GM18951 (cell line): Measurements from ENCODE around the gene CD4.

Experiments used
- POLR2A ChIP-seq: IDR thresholded peaks from 4 replicates; pipeline ENCODE4 v1.6.1; 2011; ENCODE audit warnings: mild to moderate bottlenecking; ENCODE audit not compliant: insufficient read length, insufficient read depth; ENCODE audit errors: extremely low read depth
- in situ Hi-C: fragments of 300-500 bp; cut with MboI; formaldehyde crosslinking; loops from one replicate; pipeline ENCODE4 v1.12.0; 2022; ENCODE audit warnings: low sequenced_read_pairs, mixed read lengths, inconsistent platforms; ENCODE audit not compliant: unreplicated experiment

CD4 gene

GRCh38 chr12:6778574-6779550, 10.5 kb upstream of the CD4 start:
- no peak for TF ChIP-seq POLR2A
- in situ Hi-C loops: no loop called here

DNA sequence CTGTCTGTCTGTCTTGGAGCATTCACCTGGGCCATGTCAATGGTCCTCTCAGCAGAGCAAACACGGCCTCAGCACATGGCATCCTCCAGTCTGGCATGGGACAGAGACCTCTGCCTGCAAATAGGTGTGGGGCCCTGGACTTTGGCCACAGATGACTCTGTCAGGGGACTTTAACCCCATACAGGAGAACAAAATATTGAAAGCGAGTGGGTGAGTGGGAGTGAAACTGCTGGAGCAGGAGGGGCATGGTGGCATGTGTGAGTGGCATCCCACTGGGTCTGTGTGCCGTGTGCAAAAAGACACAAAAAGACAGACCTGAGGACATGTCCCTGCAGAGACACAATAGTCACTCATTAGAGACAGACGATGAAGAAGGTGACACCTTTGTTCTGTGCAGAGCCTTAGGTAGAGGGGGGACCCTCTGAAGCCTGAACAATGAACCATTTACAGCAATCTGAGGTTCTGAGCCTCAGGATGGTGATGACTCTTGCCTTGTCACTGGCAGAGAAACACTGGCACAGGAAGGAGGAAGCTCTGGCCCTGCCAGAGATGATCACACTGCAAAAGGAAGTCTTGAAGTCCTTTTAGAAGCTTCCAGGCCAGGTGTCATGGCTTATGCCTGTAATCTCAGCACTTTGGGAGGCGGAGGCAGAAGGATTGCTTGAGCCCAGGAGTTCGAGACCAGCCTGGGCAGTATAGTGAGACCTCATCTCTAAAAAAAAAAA, 9.5 kb upstream of the CD4 start:
- in situ Hi-C loops: no loop called here
- TF ChIP-seq POLR2A: no peak

DNA sequence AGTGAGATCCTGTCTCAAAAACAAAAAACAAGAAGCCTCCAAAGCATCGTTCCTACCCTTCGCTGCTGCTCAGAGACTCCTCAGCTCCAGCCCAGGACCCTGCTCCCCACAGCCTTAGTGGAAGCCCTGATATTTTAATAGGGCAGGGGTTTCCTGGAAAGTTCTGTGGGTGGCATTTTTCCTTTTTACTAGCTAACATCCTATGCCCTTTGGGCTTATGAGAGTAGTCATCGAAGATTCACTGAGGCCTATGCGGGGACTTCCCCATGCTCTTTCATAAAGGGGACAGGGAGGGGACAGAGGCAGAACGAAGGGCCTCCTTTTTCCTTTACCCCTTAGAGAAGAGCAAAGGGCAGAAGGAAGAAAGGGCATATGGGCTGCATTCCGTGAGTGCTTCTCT, 8.8 kb upstream of the CD4 start:
- in situ Hi-C loops: no loop called here
- TF ChIP-seq POLR2A: no peak

- in situ Hi-C loops: no loop called here
These were observed 7.2 kb upstream of the CD4 start for GRCh38 chr12:6782119-6782518.

DNA sequence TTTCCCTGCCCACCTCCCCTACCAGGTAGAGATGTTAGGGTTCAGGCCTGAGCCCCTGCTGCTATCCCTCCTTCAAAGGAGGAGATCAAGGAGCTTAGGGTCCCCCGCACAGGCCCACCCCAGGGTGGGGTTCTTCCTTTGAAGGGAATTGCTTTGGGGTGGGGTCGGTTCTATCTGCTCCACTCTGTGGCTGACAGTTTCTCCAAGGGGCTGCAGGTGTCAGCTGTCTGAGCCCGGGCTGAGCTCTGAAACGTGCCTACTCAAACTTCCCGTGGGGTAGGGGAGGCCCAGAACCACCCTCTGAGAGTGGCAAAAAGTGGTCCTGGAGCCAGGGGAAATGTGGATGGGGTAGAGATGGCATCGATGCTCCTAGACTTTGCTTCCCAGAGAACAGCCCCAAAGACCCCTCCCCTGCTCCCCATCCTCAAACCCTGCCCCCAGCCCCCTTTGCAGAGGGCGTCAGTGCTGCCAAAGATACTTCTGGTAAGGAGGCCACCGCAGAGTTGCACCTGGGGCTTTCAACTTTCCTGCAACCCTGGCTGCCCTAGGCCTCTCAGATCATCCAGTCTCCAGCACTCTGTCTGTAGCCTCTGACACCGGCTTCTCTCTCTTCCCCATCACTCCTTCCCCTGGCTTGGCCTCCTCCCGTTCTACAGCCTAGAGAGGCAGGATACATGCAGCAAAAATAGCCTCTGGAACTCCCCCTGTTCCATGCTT, 6.3 kb upstream of the CD4 start:
- no peak for TF ChIP-seq POLR2A
- in situ Hi-C loops: no loop called here

More at GRCh38 chr12:6782119-6782518, 7.2 kb upstream of the CD4 start:
- no peak for TF ChIP-seq POLR2A

DNA sequence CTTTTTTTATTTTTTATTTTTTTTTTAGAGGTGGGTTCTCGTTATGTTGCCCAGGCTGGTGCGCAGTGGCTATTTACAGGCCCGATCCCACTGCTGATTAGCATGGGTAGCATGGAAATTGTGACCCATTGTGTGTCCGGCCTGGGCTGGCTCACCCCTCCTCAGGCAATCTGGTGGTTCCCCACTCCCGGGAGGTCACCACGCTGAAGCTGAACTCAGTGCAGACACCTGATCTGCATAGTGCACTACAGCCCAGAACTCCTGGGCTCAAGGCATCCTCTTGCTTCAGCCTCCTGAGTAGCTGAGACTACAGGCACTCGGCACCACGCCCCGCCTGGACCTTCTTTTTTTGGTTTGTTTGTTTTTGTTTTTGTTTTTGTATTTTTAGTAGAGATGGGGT, 5.5 kb upstream of the CD4 start:
- in situ Hi-C loops: no loop called here
- TF ChIP-seq POLR2A: no peak

DNA sequence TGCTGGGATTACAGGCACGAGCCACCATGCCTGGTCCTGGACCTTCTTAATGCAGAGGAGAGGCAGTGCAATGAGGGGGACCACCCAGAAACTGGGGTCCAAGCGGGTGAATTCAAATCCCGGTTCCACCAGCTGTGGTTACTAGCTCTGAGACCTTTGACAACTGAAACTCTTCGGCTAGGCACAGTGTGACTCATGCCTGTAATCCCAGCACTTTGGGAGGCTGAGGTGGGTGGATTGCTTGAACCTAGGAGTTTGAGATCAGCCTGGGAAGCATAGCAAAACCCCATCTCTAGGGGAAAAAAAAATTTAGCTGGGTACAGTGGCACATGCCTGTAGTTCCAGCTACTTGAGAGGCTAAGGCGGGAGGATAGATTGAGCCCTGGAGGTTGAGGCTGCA, 5.0 kb upstream of the CD4 start:
- in situ Hi-C loops: no loop called here
- TF ChIP-seq POLR2A: no peak

DNA sequence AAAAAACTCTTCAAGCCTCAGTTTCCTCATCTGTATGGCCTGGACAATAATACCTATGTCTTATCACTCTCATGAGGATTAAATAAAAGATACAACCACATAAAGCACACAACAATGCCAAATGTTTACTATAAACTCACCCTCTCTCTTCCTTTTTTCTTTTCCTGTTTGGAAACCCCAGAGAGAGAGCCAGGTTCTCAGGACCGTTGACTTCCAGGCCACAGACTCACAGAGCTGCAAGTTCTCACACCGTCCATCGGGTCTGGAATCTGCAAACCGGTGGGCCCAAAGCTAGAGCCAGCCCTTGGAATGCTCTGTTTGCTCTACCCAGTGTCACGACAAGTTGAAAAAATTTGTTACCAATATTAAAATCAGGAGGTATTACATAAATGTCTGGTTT, 4.6 kb upstream of the CD4 start:
- no peak for TF ChIP-seq POLR2A
- in situ Hi-C loops: no loop called here

DNA sequence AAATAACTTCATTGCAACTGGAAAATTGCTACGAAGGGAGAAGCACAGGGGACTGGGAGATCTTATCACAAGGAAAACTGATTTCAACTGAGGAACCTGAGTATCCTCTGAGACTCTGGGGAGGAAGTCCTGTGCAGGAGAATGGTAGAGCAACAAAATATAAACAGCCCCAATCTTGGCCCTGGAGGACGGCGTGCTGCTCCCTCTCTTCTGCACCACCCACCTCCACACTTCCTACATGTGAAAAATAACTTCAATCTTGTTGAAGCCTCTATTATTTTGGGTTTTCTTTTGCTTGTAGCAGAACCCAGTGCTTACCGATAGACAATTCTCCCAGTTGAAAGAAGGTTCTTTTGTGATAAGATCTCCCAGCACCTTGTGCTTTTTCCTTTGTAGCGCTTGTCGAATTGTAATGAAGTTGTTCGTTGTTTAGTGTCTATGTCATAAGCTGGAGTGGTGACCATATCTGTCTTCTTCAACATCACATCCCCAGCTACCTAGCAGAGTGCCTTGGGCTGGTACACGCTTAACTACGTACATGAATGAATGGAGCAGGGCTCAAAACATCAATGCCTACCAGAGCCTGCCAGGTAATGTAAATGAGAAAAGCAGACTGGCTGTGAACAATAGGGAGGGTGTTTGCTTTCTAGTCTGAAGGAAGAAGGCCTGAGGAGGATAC, 2.8 kb upstream of the CD4 start:
- in situ Hi-C loops: no loop called here
- no peak for TF ChIP-seq POLR2A

GRCh38 chr12:6787309-6787708, 2.0 kb upstream of the CD4 start:
- no peak for TF ChIP-seq POLR2A

GRCh38 chr12:6790496-6791150, 1.3 kb downstream of the CD4 start:
- in situ Hi-C loops: no loop called here
- TF ChIP-seq POLR2A: no peak

More at GRCh38 chr12:6787309-6787708, 2.0 kb upstream of the CD4 start:
- in situ Hi-C loops: no loop called here

- TF ChIP-seq POLR2A: no peak
- in situ Hi-C loops: no loop called here
These were observed 2.7 kb downstream of the CD4 start for GRCh38 chr12:6791931-6792520.
